HepG2 (cell line): ENCODE measurements around the gene LYSET. TPM values are rescaled to one million over a fixed set of nuclear protein-coding genes. Genes with fewer than 3 reads are reported as not detected.

Experiments
- ASH2L ChIP-seq: fragments of 300-600, 200-600 bp; sonication (generic); IDR thresholded peaks from 2 replicates; pipeline ENCODE4 v1.7.0; 2017; ENCODE audit warnings: low read depth, mild to moderate bottlenecking, moderate library complexity, mixed read lengths, low read length; ENCODE audit not compliant: insufficient read length
- FOXM1 ChIP-seq: sonication (generic); formaldehyde crosslinking; IDR thresholded peaks from 2 replicates; pipeline ENCODE4 v1.5.0; 2020; ENCODE audit warnings: missing genetic modification reagents
- KDM5A ChIP-seq: fragments of 200-600 bp; sonication (generic); IDR thresholded peaks from 2 replicates; pipeline ENCODE4 v1.7.0; 2018; ENCODE audit warnings: antibody characterized with exemption, mild to moderate bottlenecking, low read length, borderline replicate concordance
- MXD1 ChIP-seq: sonication (generic); formaldehyde crosslinking; IDR thresholded peaks from 2 replicates; pipeline ENCODE4 v1.4.0; 2020; ENCODE audit warnings: mild to moderate bottlenecking, missing genetic modification reagents
- NFE2 ChIP-seq: sonication (generic); formaldehyde crosslinking; IDR thresholded peaks from 2 replicates; pipeline ENCODE4 v1.4.0; 2020; ENCODE audit warnings: missing genetic modification reagents
- RARA ChIP-seq: IDR thresholded peaks from 2 replicates; pipeline ENCODE4 v1.6.1; 2016; ENCODE audit warnings: missing genetic modification reagents, missing compliant biosample characterization
- TBL1XR1 ChIP-seq: fragments of 150-350 bp; IDR thresholded peaks from 2 replicates; pipeline ENCODE4 v1.6.1; 2014; ENCODE audit warnings: borderline replicate concordance, low read length; ENCODE audit not compliant: partially characterized antibody
- ZBTB10 ChIP-seq: sonication (generic); formaldehyde crosslinking; IDR thresholded peaks from 2 replicates; pipeline ENCODE4 v1.4.0; 2020; ENCODE audit warnings: missing genetic modification reagents, borderline replicate concordance
- ZBTB7B ChIP-seq: sonication (generic); formaldehyde crosslinking; IDR thresholded peaks from 2 replicates; pipeline ENCODE4 v1.4.0; 2020; ENCODE audit warnings: missing genetic modification reagents
- ZFAT ChIP-seq: sonication (generic); formaldehyde crosslinking; conservative IDR thresholded peaks from 2 replicates; pipeline ENCODE4 v1.8.1; 2023; ENCODE audit warnings: missing genetic modification reagents, inconsistent platforms
- ZFX ChIP-seq: sonication (generic); formaldehyde crosslinking; IDR thresholded peaks from 2 replicates; pipeline ENCODE4 v1.4.0; 2020; ENCODE audit warnings: mild to moderate bottlenecking, low read depth, missing genetic modification reagents, moderate library complexity
- ZNF234 ChIP-seq: sonication (generic); formaldehyde crosslinking; conservative IDR thresholded peaks from 2 replicates; pipeline ENCODE4 v1.5.1; 2020; ENCODE audit warnings: mild to moderate bottlenecking, missing genetic modification reagents
- ZNF530 ChIP-seq: sonication (generic); formaldehyde crosslinking; IDR thresholded peaks from 2 replicates; pipeline ENCODE4 v1.5.0; 2020; ENCODE audit warnings: low read depth, mild to moderate bottlenecking, missing genetic modification reagents
- ZNF550 ChIP-seq: sonication (generic); formaldehyde crosslinking; IDR thresholded peaks from 2 replicates; pipeline ENCODE4 v1.4.0; 2020; ENCODE audit warnings: mild to moderate bottlenecking, missing genetic modification reagents, borderline replicate concordance
- ZNF747 ChIP-seq: sonication (generic); formaldehyde crosslinking; IDR thresholded peaks from 2 replicates; pipeline ENCODE4 v1.8.1; 2023; ENCODE audit warnings: missing genetic modification reagents, mild to moderate bottlenecking, borderline replicate concordance
- polyA plus RNA-seq, 8 experiments: library from polyadenylated mRNA; depleted of rRNA in 3 of 8; stranded (reverse) in 7 of 8; unstranded in 1 of 8; fragments of >200 nt; fragmentation: Illumina TruSeq in 4 of 8; extraction: Trizol in 4 of 8; gene quantifications; 2 replicates each; pipeline versions ENCODE4 v1.2.1 to v1.2.3, GENCODE V29; 2011 to 2016; ENCODE audit warnings: low read depth in 4 of 8, missing spikeins in 1 of 8, mixed read lengths in 1 of 8; ENCODE audit not compliant: insufficient read depth in 1 of 8
- total RNA-seq, 5 experiments: library from RNA; depleted of rRNA; stranded (reverse); fragments of >200 nt; fragmentation: Illumina TruSeq; extraction: Trizol; gene quantifications; 2 replicates each; pipeline ENCODE4 v1.2.3, GENCODE V29; 2016; ENCODE audit warnings: low read depth in 1 of 5
- TF ChIP-seq, protein P1 (sequence below): sonication (generic); formaldehyde crosslinking; IDR thresholded peaks from 2 replicates; pipeline ENCODE4 v1.4.0; 2020; ENCODE audit warnings: mild to moderate bottlenecking, low read depth, missing genetic modification reagents
- TF ChIP-seq, protein P2 (sequence below): sonication (generic); formaldehyde crosslinking; IDR thresholded peaks from 2 replicates; pipeline ENCODE4 v1.4.0; 2020; ENCODE audit warnings: mild to moderate bottlenecking, missing genetic modification reagents
- TF ChIP-seq, protein P3 (sequence below): sonication (generic); formaldehyde crosslinking; IDR thresholded peaks from 2 replicates; pipeline ENCODE4 v1.5.1; 2020; ENCODE audit warnings: missing genetic modification reagents, mild to moderate bottlenecking, borderline replicate concordance
- TF ChIP-seq, protein P4 (sequence below): sonication (generic); formaldehyde crosslinking; IDR thresholded peaks from 2 replicates; pipeline ENCODE4 v1.5.0; 2020; ENCODE audit warnings: mild to moderate bottlenecking, missing genetic modification reagents, moderate library complexity

The LYSET gene
- total and polyA plus RNA-seq, 2 of the 13 experiments (the other 11 are each of a cell fraction or from before 2014, with no cell fraction given), result 19.1 to 36.6 TPM

DNA sequence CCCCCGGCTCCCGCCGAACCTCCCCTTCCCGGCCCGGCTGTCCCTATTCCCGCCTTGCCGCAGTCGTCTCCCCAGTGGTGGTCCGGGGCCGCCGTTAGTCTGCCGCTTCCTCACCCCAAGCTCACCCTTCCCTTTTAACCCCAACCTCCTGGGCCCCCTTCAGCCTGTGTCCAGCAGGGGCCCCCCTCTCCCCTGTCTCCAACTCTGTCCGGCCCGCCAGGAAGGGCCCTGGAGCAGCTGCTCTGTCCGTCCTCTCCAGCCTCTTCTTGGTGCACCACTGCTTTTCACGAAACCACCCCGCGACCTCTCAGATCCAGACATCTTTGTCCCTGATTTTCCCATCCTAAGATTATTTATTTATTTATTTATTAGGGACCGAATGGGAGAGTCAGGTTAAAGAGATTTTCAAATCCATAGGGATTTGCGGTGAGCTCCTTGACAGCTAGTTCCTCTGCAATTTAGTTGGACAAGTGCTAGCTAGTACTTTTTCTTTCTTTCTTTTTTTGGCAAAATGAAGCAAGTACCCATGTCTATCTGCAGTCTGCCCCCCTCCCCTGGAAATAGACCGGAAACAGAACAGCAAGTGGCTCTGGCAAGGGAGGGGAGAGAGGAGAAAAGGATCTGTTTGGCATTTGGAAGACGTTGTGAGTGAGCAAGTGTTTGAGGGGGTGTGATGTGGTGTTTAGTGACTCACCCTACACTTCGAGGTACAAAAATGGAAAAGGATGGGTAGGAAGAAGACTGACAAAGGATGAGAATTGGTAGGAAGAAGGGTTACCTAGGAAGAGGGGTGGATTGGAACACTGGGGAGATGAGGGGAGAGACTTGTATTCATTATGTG lies 22.6 kb downstream of the LYSET start (continued):
- TF ChIP-seq, protein P1, sequence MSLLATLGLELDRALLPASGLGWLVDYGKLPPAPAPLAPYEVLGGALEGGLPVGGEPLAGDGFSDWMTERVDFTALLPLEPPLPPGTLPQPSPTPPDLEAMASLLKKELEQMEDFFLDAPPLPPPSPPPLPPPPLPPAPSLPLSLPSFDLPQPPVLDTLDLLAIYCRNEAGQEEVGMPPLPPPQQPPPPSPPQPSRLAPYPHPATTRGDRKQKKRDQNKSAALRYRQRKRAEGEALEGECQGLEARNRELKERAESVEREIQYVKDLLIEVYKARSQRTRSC (CRISPR knock-in tag), result 0 out of 2 replicates have a peak, but pooled peaks have one; percentile 55
- TF ChIP-seq MXD1 (no peak), ASH2L (peak; percentile 5), ZBTB7B (CRISPR knock-in tag) (peak; percentile 52; the same call in 1 of the 2 replicates), ZFAT (CRISPR knock-in tag) (no peak), ZBTB10 (CRISPR knock-in tag) (0 out of 2 replicates have a peak, but pooled peaks have one; percentile 3), RARA (CRISPR knock-in tag) (no peak), NFE2 (CRISPR knock-in tag) (no peak), ZFX (CRISPR knock-in tag) (peak; percentile 74; the same call in 1 of the 2 replicates), ZNF747 (CRISPR knock-in tag) (no peak), ZNF550 (CRISPR knock-in tag) (no peak), ZNF530 (CRISPR knock-in tag) (no peak), ZNF234 (CRISPR knock-in tag) (no peak), TBL1XR1 (no peak), KDM5A (peak; percentile 72), FOXM1 (CRISPR knock-in tag) (no peak)
- TF ChIP-seq, protein P2, sequence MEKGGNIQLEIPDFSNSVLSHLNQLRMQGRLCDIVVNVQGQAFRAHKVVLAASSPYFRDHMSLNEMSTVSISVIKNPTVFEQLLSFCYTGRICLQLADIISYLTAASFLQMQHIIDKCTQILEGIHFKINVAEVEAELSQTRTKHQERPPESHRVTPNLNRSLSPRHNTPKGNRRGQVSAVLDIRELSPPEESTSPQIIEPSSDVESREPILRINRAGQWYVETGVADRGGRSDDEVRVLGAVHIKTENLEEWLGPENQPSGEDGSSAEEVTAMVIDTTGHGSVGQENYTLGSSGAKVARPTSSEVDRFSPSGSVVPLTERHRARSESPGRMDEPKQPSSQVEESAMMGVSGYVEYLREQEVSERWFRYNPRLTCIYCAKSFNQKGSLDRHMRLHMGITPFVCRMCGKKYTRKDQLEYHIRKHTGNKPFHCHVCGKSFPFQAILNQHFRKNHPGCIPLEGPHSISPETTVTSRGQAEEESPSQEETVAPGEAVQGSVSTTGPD, result no peak
- TF ChIP-seq, protein P3, sequence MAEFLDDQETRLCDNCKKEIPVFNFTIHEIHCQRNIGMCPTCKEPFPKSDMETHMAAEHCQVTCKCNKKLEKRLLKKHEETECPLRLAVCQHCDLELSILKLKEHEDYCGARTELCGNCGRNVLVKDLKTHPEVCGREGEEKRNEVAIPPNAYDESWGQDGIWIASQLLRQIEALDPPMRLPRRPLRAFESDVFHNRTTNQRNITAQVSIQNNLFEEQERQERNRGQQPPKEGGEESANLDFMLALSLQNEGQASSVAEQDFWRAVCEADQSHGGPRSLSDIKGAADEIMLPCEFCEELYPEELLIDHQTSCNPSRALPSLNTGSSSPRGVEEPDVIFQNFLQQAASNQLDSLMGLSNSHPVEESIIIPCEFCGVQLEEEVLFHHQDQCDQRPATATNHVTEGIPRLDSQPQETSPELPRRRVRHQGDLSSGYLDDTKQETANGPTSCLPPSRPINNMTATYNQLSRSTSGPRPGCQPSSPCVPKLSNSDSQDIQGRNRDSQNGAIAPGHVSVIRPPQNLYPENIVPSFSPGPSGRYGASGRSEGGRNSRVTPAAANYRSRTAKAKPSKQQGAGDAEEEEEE, result no peak
- TF ChIP-seq, protein P4, sequence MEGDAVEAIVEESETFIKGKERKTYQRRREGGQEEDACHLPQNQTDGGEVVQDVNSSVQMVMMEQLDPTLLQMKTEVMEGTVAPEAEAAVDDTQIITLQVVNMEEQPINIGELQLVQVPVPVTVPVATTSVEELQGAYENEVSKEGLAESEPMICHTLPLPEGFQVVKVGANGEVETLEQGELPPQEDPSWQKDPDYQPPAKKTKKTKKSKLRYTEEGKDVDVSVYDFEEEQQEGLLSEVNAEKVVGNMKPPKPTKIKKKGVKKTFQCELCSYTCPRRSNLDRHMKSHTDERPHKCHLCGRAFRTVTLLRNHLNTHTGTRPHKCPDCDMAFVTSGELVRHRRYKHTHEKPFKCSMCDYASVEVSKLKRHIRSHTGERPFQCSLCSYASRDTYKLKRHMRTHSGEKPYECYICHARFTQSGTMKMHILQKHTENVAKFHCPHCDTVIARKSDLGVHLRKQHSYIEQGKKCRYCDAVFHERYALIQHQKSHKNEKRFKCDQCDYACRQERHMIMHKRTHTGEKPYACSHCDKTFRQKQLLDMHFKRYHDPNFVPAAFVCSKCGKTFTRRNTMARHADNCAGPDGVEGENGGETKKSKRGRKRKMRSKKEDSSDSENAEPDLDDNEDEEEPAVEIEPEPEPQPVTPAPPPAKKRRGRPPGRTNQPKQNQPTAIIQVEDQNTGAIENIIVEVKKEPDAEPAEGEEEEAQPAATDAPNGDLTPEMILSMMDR (CRISPR knock-in tag), result peak; percentile 65
